ENCODE measurements around the gene POMT2.
A peak's percentile ranks its signal among the peaks of the same experiment; 100 is the strongest.

POMT2 gene

GRCh38 chr14:77278461-77279230 lies 42.0 kb downstream of the POMT2 start:
- H3K9me3 ChIP-seq (replicated peaks in 1 of 11), result no peaks in the 10 kb centered on the region
- H3K36me3 ChIP-seq, result peaks cover 4 to 44% (median 21%) of the 10 kb centered on the region in 11 experiments; a peak in 17 of 22 replicates
- H3K27ac ChIP-seq, result no peak overlapping the region
- peaks cover 0 to 20% (median 0%) of the 10 kb centered on the region in 11 experiments; a peak in 3 of 22 replicates for H4K20me1 ChIP-seq
- no peaks in the 10 kb centered on the region for H3K27me3 ChIP-seq
- peaks cover 0 to 17% (median 9%) of the 10 kb centered on the region in 10 experiments; a peak in 12 of 20 replicates for H3K4me1 ChIP-seq
- H3K4me3 ChIP-seq, result no peak overlapping the region
- H3K4me2 ChIP-seq, result no peak overlapping the region
- H3K9ac ChIP-seq, result no peak overlapping the region
- TF ChIP-seq Cebpa-rat (IDR thresholded peaks at IDR 0.05), result no peak

GRCh38 chr14:77276959-77277358 lies 43.7 kb downstream of the POMT2 start:
- Histone ChIP-seq H3K4me2 (no peak overlapping the region), H3K4me1 (peaks cover 0 to 27% (median 15%) of the 10 kb centered on the region in 10 experiments; a peak in 12 of 20 replicates), H3K9me3 (replicated peaks in 1 of 11) (no peaks in the 10 kb centered on the region), H3K27me3 (peaks cover 5 to 10% (median 6%) of the 10 kb centered on the region in 11 experiments; a peak in 21 of 22 replicates), H3K36me3 (peaks cover 0 to 33% (median 15%) of the 10 kb centered on the region in 11 experiments; a peak in 11 of 22 replicates), H3K9ac (no peak overlapping the region), H3K4me3 (no peak overlapping the region), H4K20me1 (peaks cover 0 to 20% (median 0%) of the 10 kb centered on the region in 11 experiments; a peak in 3 of 22 replicates), H3K27ac (no peak overlapping the region)
- TF ChIP-seq Cebpa-rat (IDR thresholded peaks at IDR 0.05), result no peak

- H3K27ac ChIP-seq, result no peak overlapping the region
- peaks cover 0 to 20% (median 0%) of the 10 kb centered on the region in 11 experiments; a peak in 3 of 22 replicates for H4K20me1 ChIP-seq
Measured at GRCh38 chr14:77276295-77276935, 44.3 kb downstream of the POMT2 start.

GRCh38 chr14:77275601-77276017 lies 45.1 kb downstream of the POMT2 start:
- Histone ChIP-seq H3K36me3 (peaks cover 0 to 33% (median 10%) of the 10 kb centered on the region in 11 experiments; a peak in 11 of 22 replicates), H3K27ac (no peak overlapping the region), H3K4me2 (no peak overlapping the region), H3K9ac (no peak overlapping the region), H4K20me1 (peaks cover 0 to 28% (median 4%) of the 10 kb centered on the region in 11 experiments; a peak in 8 of 22 replicates), H3K4me1 (peaks cover 4 to 31% (median 21%) of the 10 kb centered on the region in 10 experiments; a peak in 19 of 20 replicates), H3K27me3 (peaks cover 18 to 24% (median 20%) of the 10 kb centered on the region in 11 experiments), H3K4me3 (no peak overlapping the region), H3K9me3 (replicated peaks in 1 of 11) (no peaks in the 10 kb centered on the region)
- no peak for TF ChIP-seq Cebpa-rat (IDR thresholded peaks at IDR 0.05)

More at GRCh38 chr14:77276295-77276935, 44.3 kb downstream of the POMT2 start:
- Histone ChIP-seq H3K4me2 (no peak overlapping the region), H3K9ac (no peak overlapping the region), H3K4me3 (no peak overlapping the region), H3K36me3 (peaks cover 0 to 33% (median 14%) of the 10 kb centered on the region in 11 experiments; a peak in 11 of 22 replicates), H3K9me3 (replicated peaks in 1 of 11) (no peaks in the 10 kb centered on the region), H3K27me3 (peaks cover 10 to 16% (median 12%) of the 10 kb centered on the region in 11 experiments), H3K4me1 (peaks cover 0 to 27% (median 15%) of the 10 kb centered on the region in 10 experiments; a peak in 12 of 20 replicates)
- no peak for TF ChIP-seq Cebpa-rat (IDR thresholded peaks at IDR 0.05)

GRCh38 chr14:77275041-77275580 lies 45.6 kb downstream of the POMT2 start:
- Histone ChIP-seq H3K36me3 (peaks cover 0 to 29% (median 8%) of the 10 kb centered on the region in 11 experiments; a peak in 11 of 22 replicates), H3K4me2 (peak overlapping the region in 1 of 11 experiments; percentile 68; a peak in 1 of 22 replicates), H3K27me3 (peaks cover 23 to 29% (median 25%) of the 10 kb centered on the region in 11 experiments), H3K9me3 (replicated peaks in 1 of 11) (no peaks in the 10 kb centered on the region), H3K9ac (no peak overlapping the region), H3K27ac (no peak overlapping the region), H3K4me1 (peaks cover 9 to 36% (median 26%) of the 10 kb centered on the region in 10 experiments; a peak in 19 of 20 replicates), H3K4me3 (no peak overlapping the region), H4K20me1 (peaks cover 0 to 33% (median 5%) of the 10 kb centered on the region in 11 experiments; a peak in 8 of 22 replicates)
- TF ChIP-seq Cebpa-rat (IDR thresholded peaks at IDR 0.05), result no peak

GRCh38 chr14:77273796-77274195 lies 46.9 kb downstream of the POMT2 start:
- TF ChIP-seq Cebpa-rat (IDR thresholded peaks at IDR 0.05), result no peak
- no peak overlapping the region for H3K4me3 ChIP-seq
- H3K9me3 ChIP-seq (replicated peaks in 1 of 11), result no peaks in the 10 kb centered on the region
- H3K4me1 ChIP-seq, result peaks cover 9 to 50% (median 39%) of the 10 kb centered on the region in 10 experiments; a peak in 19 of 20 replicates
- peak overlapping the region in 8 of 11 experiments; percentile 12 to 68 (median 52); a peak in 14 of 22 replicates for H3K4me2 ChIP-seq
- H3K36me3 ChIP-seq, result peaks cover 0 to 16% (median 0%) of the 10 kb centered on the region in 11 experiments; a peak in 6 of 22 replicates
- no peak overlapping the region for H3K9ac ChIP-seq
- H3K27me3 ChIP-seq, result peaks cover 36 to 42% (median 38%) of the 10 kb centered on the region in 11 experiments
- peaks cover 0 to 32% (median 5%) of the 10 kb centered on the region in 11 experiments; a peak in 11 of 22 replicates for H4K20me1 ChIP-seq
- no peak overlapping the region for H3K27ac ChIP-seq

GRCh38 chr14:77272261-77272660 lies 48.4 kb downstream of the POMT2 start:
- Histone ChIP-seq H3K9me3 (replicated peaks in 1 of 11) (peaks cover 0 to 14% (median 10%) of the 10 kb centered on the region in 11 experiments; a peak in 16 of 22 replicates), H3K4me2 (no peak overlapping the region; a peak in 1 of 22 replicates), H3K9ac (no peak overlapping the region), H3K36me3 (peaks cover 0 to 6% (median 0%) of the 10 kb centered on the region in 11 experiments; a peak in 3 of 22 replicates), H3K4me3 (no peak overlapping the region), H3K4me1 (peaks cover 9 to 54% (median 39%) of the 10 kb centered on the region in 10 experiments; a peak in 19 of 20 replicates), H4K20me1 (peaks cover 0 to 26% (median 5%) of the 10 kb centered on the region in 11 experiments; a peak in 11 of 22 replicates), H3K27me3 (peaks cover 41 to 50% (median 49%) of the 10 kb centered on the region in 11 experiments), H3K27ac (no peak overlapping the region)
- TF ChIP-seq Cebpa-rat (IDR thresholded peaks at IDR 0.05), result no peak

- no peak for TF ChIP-seq Cebpa-rat (IDR thresholded peaks at IDR 0.05)
- Histone ChIP-seq H3K9me3 (replicated peaks in 1 of 11) (peaks cover 0 to 15% (median 10%) of the 10 kb centered on the region in 11 experiments; a peak in 16 of 22 replicates), H3K4me1 (peaks cover 9 to 62% (median 44%) of the 10 kb centered on the region in 10 experiments; a peak in 19 of 20 replicates), H3K4me3 (peak within 1 kb of the TSS in 8 of 10 experiments; percentile 16 to 42 (median 22); a peak in 8 of 20 replicates), H4K20me1 (peaks cover 0 to 24% (median 5%) of the 10 kb centered on the region in 11 experiments; a peak in 11 of 22 replicates), H3K9ac (peak within 1 kb of the TSS in 2 of 11 experiments; percentile 13 to 41; a peak in 2 of 22 replicates), H3K36me3 (no peaks in the 10 kb centered on the region; a peak in 1 of 22 replicates), H3K27ac (no peak within 1 kb of the TSS), H3K4me2 (peak within 1 kb of the TSS; percentile 32 to 93 (median 73); a peak in 21 of 22 replicates), H3K27me3 (peaks cover 41 to 50% (median 49%) of the 10 kb centered on the region in 11 experiments)
Measured at GRCh38 chr14:77271113-77271710, 49.5 kb downstream of the POMT2 start, which contains the start of gene NGB. Gene NGB (minus strand): TSS chr14:77271206. CDS start chr14:77270937, 269 bp downstream.

Data from BLaER1 treated with 17β-estradiol and CSF1 and Interleukin-3, amounts not matched to agents 10 nM and 100 nM (cell line).